Osteoblast (primary cell): ENCODE measurements around the gene CA9. TPM values are rescaled to one million over a fixed set of nuclear protein-coding genes. Genes with fewer than 3 reads are reported as not detected.

Experiments used
- DNase-seq: peaks from one replicate; pipeline ENCODE4 v3.0.0; 2011; ENCODE audit warnings: low spot score, mixed read lengths; ENCODE audit not compliant: insufficient read length; ENCODE audit errors: missing footprints
- H2AFZ ChIP-seq: 2 replicates; pipeline ENCODE4 v1.6.0; 2011; ENCODE audit warnings: mild to moderate bottlenecking, low read length
- H3K27ac ChIP-seq: 2 replicates; pipeline ENCODE4 v1.5.1; 2011; ENCODE audit warnings: mild to moderate bottlenecking, low read depth, low read length, moderate library complexity
- H3K27me3 ChIP-seq: 2 replicates; pipeline ENCODE4 v1.6.0; 2012; ENCODE audit warnings: mild to moderate bottlenecking, control low read depth, inconsistent platforms, low read length, moderate library complexity; ENCODE audit not compliant: insufficient read depth
- H3K36me3 ChIP-seq: 2 replicates; pipeline ENCODE4 v1.5.1; 2011; ENCODE audit warnings: mild to moderate bottlenecking, low read length, control low read depth, moderate library complexity; ENCODE audit not compliant: insufficient read depth
- H3K4me1 ChIP-seq: 2 replicates; pipeline ENCODE4 v1.5.1; 2011; ENCODE audit warnings: mild to moderate bottlenecking, low read length, control low read depth, moderate library complexity; ENCODE audit not compliant: insufficient read depth
- H3K4me2 ChIP-seq: 2 replicates; pipeline ENCODE4 v1.6.0; 2011; ENCODE audit warnings: mild to moderate bottlenecking, low read length; ENCODE audit not compliant: insufficient read depth
- H3K4me3 ChIP-seq: fragments of 200-600 bp; sonication (generic); 3 replicates; pipeline ENCODE4 v1.5.1; 2012; ENCODE audit warnings: mild to moderate bottlenecking, low read length, inconsistent platforms; ENCODE audit not compliant: insufficient read depth
- H3K79me2 ChIP-seq: 2 replicates; pipeline ENCODE4 v1.6.0; 2012; ENCODE audit warnings: mild to moderate bottlenecking, low read length, control low read depth, inconsistent platforms; ENCODE audit not compliant: insufficient read depth
- H3K9me3 ChIP-seq: 2 replicates; pipeline ENCODE4 v1.5.1; 2011; ENCODE audit warnings: low read depth, low read length, control low read depth
- H4K20me1 ChIP-seq: 2 replicates; pipeline ENCODE4 v1.6.0; 2012; ENCODE audit warnings: mild to moderate bottlenecking, low read length, control low read depth; ENCODE audit not compliant: insufficient read depth
- total RNA-seq: library from RNA; depleted of rRNA; stranded (reverse); fragments of >200 nt; gene quantifications from 2 replicates; pipeline ENCODE4 v1.2.3, GENCODE V29; 2012
- TF ChIP-seq, protein P1 (sequence below): IDR thresholded peaks from 2 replicates; pipeline ENCODE4 v1.5.1; 2011; ENCODE audit warnings: mild to moderate bottlenecking, low read depth, low read length, moderate library complexity; ENCODE audit errors: extremely low read depth

The CA9 gene
- total RNA-seq, 1 donor: not detected

DNA sequence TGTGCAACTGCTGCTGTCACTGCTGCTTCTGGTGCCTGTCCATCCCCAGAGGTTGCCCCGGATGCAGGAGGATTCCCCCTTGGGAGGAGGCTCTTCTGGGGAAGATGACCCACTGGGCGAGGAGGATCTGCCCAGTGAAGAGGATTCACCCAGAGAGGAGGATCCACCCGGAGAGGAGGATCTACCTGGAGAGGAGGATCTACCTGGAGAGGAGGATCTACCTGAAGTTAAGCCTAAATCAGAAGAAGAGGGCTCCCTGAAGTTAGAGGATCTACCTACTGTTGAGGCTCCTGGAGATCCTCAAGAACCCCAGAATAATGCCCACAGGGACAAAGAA lies 265 bp downstream of the CA9 start:
- Histone ChIP-seq H3K27me3 (peaks cover 15% of the 10 kb centered on the region), H3K4me2 (no peak overlapping the region)
- DNase-seq: no peak

DNA sequence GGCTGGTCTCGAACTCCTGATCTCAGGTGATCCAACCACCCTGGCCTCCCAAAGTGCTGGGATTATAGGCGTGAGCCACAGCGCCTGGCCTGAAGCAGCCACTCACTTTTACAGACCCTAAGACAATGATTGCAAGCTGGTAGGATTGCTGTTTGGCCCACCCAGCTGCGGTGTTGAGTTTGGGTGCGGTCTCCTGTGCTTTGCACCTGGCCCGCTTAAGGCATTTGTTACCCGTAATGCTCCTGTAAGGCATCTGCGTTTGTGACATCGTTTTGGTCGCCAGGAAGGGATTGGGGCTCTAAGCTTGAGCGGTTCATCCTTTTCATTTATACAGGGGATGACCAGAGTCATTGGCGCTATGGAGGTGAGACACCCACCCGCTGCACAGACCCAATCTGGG lies 1.5 kb downstream of the CA9 start:
- DNase-seq: no peak
- peak overlapping the region; percentile 68 for H3K4me3 ChIP-seq
- no peak overlapping the region for H3K27ac ChIP-seq
- no peak overlapping the region for H2AFZ ChIP-seq
- H3K9me3 ChIP-seq: no peaks in the 10 kb centered on the region
- peaks cover 15% of the 10 kb centered on the region for H3K27me3 ChIP-seq
- H4K20me1 ChIP-seq: no peaks in the 10 kb centered on the region
- H3K79me2 ChIP-seq: no peaks in the 10 kb centered on the region
- no peaks in the 10 kb centered on the region for H3K36me3 ChIP-seq
- no peaks in the 10 kb centered on the region for H3K4me1 ChIP-seq
- TF ChIP-seq, protein P1, sequence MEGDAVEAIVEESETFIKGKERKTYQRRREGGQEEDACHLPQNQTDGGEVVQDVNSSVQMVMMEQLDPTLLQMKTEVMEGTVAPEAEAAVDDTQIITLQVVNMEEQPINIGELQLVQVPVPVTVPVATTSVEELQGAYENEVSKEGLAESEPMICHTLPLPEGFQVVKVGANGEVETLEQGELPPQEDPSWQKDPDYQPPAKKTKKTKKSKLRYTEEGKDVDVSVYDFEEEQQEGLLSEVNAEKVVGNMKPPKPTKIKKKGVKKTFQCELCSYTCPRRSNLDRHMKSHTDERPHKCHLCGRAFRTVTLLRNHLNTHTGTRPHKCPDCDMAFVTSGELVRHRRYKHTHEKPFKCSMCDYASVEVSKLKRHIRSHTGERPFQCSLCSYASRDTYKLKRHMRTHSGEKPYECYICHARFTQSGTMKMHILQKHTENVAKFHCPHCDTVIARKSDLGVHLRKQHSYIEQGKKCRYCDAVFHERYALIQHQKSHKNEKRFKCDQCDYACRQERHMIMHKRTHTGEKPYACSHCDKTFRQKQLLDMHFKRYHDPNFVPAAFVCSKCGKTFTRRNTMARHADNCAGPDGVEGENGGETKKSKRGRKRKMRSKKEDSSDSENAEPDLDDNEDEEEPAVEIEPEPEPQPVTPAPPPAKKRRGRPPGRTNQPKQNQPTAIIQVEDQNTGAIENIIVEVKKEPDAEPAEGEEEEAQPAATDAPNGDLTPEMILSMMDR: no peak
- peak overlapping the region; percentile 85 for H3K4me2 ChIP-seq

More for the DNA sequence above, 265 bp downstream of the CA9 start:
- no peak overlapping the region for H3K27ac ChIP-seq
- H3K4me1 ChIP-seq: no peaks in the 10 kb centered on the region
- TF ChIP-seq, protein P1: no peak
- no peak overlapping the region for H2AFZ ChIP-seq
- no peaks in the 10 kb centered on the region for H3K9me3 ChIP-seq
- H3K4me3 ChIP-seq: no peak overlapping the region
- H4K20me1 ChIP-seq: no peaks in the 10 kb centered on the region
- no peaks in the 10 kb centered on the region for H3K79me2 ChIP-seq
- H3K36me3 ChIP-seq: no peaks in the 10 kb centered on the region

DNA sequence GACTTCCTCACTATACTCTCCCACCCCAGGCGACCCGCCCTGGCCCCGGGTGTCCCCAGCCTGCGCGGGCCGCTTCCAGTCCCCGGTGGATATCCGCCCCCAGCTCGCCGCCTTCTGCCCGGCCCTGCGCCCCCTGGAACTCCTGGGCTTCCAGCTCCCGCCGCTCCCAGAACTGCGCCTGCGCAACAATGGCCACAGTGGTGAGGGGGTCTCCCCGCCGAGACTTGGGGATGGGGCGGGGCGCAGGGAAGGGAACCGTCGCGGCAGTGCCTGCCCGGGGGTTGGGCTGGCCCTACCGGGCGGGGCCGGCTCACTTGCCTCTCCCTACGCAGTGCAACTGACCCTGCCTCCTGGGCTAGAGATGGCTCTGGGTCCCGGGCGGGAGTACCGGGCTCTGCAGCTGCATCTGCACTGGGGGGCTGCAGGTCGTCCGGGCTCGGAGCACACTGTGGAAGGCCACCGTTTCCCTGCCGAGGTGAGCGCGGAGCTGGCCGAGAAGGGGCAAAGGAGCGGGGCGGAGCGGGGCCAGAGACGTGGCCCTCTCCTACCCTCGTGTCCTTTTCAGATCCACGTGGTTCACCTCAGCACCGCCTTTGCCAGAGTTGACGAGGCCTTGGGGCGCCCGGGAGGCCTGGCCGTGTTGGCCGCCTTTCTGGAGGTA lies 2.1 kb downstream of the CA9 start:
- DNase-seq: peak; percentile 89
- peak overlapping the region; percentile 74 for H2AFZ ChIP-seq
- H3K9me3 ChIP-seq: no peaks in the 10 kb centered on the region
- no peaks in the 10 kb centered on the region for H3K4me1 ChIP-seq
- peak overlapping the region; percentile 85 for H3K4me2 ChIP-seq
- TF ChIP-seq, protein P1: no peak
- peak overlapping the region; percentile 68 for H3K4me3 ChIP-seq
- H3K27me3 ChIP-seq: peaks cover 15% of the 10 kb centered on the region
- H3K36me3 ChIP-seq: no peaks in the 10 kb centered on the region
- H4K20me1 ChIP-seq: peaks cover 5% of the 10 kb centered on the region
- H3K27ac ChIP-seq: no peak overlapping the region
- H3K79me2 ChIP-seq: no peaks in the 10 kb centered on the region

DNA sequence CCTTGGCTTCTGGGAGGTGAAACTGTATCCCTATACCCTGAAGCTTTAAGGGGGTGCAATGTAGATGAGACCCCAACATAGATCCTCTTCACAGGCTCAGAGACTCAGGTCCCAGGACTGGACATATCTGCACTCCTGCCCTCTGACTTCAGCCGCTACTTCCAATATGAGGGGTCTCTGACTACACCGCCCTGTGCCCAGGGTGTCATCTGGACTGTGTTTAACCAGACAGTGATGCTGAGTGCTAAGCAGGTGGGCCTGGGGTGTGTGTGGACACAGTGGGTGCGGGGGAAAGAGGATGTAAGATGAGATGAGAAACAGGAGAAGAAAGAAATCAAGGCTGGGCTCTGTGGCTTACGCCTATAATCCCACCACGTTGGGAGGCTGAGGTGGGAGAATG lies 5.4 kb downstream of the CA9 start:
- peaks cover 30% of the 10 kb centered on the region for H3K36me3 ChIP-seq
- TF ChIP-seq, protein P1: no peak
- no peak overlapping the region for H3K4me3 ChIP-seq
- H3K4me2 ChIP-seq: no peak overlapping the region
- H3K27me3 ChIP-seq: peaks cover 11% of the 10 kb centered on the region
- no peaks in the 10 kb centered on the region for H3K9me3 ChIP-seq
- DNase-seq: no peak
- H4K20me1 ChIP-seq: peaks cover 35% of the 10 kb centered on the region
- H3K4me1 ChIP-seq: peaks cover 19% of the 10 kb centered on the region
- H3K27ac ChIP-seq: no peak overlapping the region
- H2AFZ ChIP-seq: no peak overlapping the region
- no peaks in the 10 kb centered on the region for H3K79me2 ChIP-seq
